H7 (cell line): ENCODE measurements around the gene OR7A17. TPM values are rescaled to one million over a fixed set of nuclear protein-coding genes. Genes with fewer than 3 reads are reported as not detected.
A peak's percentile ranks its signal among the peaks of the same experiment; 100 is the strongest.

Source experiments
- DNase-seq: peaks from one replicate; pipeline ENCODE4 v3.0.0; 2012
- H3K27me3 ChIP-seq: 2 replicates; pipeline ENCODE4 v1.6.0; 2011; ENCODE audit warnings: mild to moderate bottlenecking, low read length; ENCODE audit not compliant: control insufficient read depth, insufficient read depth
- H3K36me3 ChIP-seq: replicated peaks from 2 replicates; pipeline ENCODE4 v1.5.1; 2011; ENCODE audit warnings: low read length; ENCODE audit not compliant: control insufficient read depth, insufficient read depth
- H3K4me3 ChIP-seq: 2 replicates; pipeline ENCODE4 v1.5.1; 2011; ENCODE audit warnings: low read depth, mild to moderate bottlenecking, control low read depth, low read length, moderate library complexity; ENCODE audit not compliant: insufficient read depth
- total RNA-seq: library from RNA; depleted of rRNA; stranded (reverse); fragments of >200 nt; shearing (Covaris generic); gene quantifications from 2 replicates; pipeline ENCODE4 v1.2.3, GENCODE V29; 2014; rRNA removed

The OR7A17 gene
- not detected in 2 replicates for total RNA-seq

DNA sequence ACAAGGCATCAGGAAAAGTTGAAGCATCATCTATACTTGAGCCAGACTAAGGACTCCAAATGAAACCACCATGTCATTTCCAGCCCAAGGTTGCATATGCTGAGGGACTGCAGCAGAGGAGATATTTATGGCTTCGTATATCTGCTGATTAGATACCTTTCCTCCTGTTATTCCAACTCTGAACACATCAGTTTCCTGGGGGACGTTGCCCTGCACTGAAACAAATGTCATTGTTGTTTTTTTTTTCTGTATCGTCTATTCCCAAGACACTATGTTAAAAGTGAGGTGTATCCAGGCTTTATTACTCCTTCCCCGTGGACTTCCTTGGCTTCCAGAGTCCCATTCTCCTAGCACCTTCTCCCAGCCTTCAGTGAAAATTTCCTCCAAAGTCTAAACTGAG lies at the start of gene OR7A17:
Gene OR7A17 (minus strand): TSS at position 101 of the 400 bp plus-strand sequence. CDS start 4,777 bp downstream, outside the sequence.
- Histone ChIP-seq H3K27me3 (no peaks in the 10 kb centered on the region), H3K4me3 (no peak within 1 kb of the TSS), H3K36me3 (no peaks in the 10 kb centered on the region)
- no peak for DNase-seq

DNA sequence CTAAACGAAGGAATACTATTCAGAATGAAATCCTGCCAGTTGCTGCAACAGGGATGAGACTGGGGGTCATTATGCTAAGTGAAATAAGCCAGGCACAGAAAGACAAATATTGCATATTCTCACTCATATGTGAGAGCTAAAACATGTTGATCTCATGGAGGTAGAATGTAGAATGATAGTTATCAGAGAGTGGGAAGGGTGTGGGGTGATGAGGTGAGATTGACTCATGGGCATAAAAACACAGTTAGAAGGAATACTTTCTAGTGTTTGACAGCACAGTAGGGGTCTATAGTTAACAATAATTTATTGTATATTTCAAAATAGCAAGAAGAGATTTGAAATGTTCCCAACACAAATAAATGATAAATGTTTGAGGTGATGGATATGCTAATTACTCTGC lies 47.6 kb upstream of the OR7A17 start:
- H3K4me3 ChIP-seq, result no peak overlapping the region
- no peaks in the 10 kb centered on the region for H3K36me3 ChIP-seq
- no peaks in the 10 kb centered on the region for H3K27me3 ChIP-seq
- DNase-seq, result no peak

DNA sequence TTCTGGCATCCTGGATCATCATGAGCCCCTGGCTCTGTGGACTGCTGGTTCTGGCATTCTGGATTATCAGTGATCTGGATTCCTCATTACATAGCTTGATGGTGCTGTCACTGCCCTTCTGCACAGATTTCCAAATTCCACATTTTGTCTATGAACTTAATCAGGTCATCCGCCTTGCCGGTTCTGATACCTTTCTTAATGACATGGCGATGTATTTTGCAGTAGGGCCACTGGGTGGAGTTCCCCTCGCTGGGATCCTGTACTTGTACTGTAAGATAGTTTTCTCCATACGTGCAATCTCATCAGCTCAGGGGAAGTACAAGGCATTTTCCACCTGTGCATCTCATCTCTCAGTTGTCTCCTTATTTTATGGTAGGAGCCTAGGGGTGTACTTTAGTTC lies 30.9 kb upstream of the OR7A17 start:
- H3K36me3 ChIP-seq, result no peaks in the 10 kb centered on the region
- DNase-seq, result peak; percentile 40
- no peak overlapping the region for H3K4me3 ChIP-seq
- H3K27me3 ChIP-seq, result no peaks in the 10 kb centered on the region

DNA sequence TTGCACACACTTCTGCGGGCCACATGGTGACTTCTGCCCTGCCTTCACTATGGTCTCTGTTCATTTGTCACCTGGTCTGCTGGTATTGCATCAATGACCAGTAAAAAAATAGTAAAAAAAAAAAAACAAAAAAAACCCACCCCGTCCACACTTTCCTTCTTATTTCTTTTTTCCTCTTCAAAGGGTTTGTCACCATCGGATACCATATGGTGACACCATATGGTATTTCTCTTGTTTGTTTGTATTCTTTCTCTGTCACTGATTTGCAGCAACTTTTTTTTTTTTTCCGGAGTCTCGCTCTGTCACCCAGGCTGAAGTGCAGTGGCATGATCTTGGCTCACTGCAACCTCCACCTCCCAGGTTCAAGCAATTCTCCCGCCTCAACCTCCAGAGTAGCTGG lies 29.2 kb upstream of the OR7A17 start:
- no peak for DNase-seq
- Histone ChIP-seq H3K36me3 (no peaks in the 10 kb centered on the region), H3K27me3 (no peaks in the 10 kb centered on the region), H3K4me3 (no peak overlapping the region)

DNA sequence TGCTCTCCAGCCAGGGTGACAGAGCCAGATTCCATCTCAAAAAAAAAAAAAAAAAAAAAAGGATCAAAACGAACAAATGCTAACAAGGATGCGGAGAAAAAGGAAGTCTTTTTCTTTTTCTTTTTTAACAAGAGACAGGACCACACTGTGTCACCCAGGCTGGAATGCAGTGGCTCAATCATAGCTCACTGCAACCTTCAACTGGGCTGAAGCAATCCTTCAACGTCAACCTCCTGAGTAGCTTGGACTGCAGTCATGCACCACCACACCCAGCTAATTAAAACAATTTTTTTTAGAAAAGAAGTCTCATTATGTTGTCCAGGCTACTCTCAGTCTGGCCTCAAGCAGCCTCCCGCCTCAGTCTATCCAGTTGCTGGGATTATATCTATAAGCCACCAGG lies 20.8 kb upstream of the OR7A17 start:
- no peak overlapping the region for H3K4me3 ChIP-seq
- no peaks in the 10 kb centered on the region for H3K27me3 ChIP-seq
- H3K36me3 ChIP-seq, result no peaks in the 10 kb centered on the region
- DNase-seq, result no peak

DNA sequence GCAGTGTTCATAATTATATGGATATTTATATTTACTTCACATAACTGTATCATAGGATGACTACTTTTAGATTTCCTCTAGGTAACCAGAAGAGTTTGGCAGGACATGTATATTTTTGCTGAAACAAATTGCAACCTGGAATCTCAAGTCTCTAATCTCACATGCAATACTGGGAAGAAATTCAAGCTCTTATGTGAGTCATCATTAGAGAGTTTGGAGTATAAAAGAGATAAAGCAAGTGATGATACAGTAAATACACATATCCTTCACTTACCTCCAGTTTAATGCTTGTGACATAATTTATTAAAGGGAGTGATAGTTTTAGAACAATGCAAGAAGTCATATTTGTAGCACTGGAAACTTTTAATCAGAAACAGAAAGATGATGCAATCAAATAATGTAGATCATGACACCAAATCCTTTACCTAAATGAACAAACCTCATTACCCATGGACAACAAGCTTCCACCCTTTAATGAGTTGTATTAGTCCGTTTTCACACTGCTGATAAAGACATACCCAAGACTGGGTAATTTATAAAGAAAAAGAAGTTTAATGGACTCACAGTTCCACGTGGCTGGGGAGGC lies 15.8 kb upstream of the OR7A17 start:
- Histone ChIP-seq H3K36me3 (no peaks in the 10 kb centered on the region), H3K27me3 (no peaks in the 10 kb centered on the region)

DNA sequence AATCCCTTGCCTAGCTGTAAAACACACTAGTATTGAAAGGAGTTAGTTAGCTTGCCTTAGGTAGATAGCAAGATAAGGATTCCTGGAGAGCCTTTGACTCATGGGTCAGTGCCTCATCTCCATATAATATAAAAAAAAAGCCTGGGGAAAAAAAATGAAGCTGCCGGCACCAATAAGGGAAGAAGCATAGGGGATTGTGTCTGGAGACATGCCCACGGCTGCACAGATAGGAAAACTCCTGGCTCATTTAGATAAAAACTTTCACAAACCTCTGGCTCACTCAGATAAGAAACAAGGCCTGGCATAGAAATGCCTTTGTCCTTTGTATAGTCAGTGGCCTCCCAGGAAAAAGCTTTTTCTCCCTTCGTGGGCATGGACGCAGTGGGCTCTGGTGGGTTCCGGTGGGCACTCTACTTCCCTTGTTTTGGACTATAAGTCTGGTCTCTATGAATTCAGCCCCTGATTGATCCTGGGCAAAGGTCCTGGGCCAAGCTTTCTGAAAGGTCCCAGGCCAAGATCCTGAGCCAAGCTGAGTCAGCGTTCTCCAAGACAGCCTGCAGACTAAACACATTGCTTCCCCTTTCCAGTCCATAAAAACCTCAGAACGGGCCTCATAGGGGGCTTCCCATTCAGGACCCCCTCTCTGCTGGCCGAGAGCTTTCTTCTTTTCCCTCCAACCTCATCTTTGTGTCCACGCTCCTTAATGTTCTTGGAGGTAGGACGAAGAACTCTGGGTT lies 4.9 kb upstream of the OR7A17 start:
- DNase-seq, result no peak
- Histone ChIP-seq H3K36me3 (no peaks in the 10 kb centered on the region), H3K4me3 (no peak overlapping the region), H3K27me3 (no peaks in the 10 kb centered on the region)

More for the DNA sequence above, 15.8 kb upstream of the OR7A17 start:
- H3K4me3 ChIP-seq, result no peak overlapping the region
- no peak for DNase-seq

DNA sequence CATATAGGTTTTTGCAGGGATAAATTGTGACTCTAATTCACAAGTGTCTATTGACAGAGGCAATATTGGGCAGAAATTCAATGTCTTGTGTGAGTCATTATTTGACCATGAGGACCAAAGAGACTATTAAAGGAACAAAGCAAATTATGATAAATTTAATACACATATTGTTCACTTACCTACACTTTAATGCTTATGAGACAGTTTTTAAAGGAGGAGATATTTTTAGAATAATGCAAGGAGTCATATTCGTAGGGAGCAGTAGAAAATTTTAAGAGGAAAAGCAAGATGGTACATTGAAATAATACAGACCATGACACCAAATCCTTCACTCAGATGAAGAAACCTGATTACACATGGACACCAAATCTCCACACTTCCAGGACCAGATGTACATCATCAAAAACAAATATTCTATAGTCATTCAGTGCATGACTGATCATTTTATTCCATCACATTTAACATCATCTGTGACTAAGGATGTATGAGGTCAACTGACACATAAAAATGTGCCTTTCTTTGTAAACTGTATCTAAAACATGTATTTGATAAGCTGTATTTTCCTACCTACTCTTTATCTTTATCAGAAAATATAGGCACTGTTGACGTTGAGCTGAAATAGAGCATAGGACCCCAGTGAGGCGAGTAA lies 4.2 kb upstream of the OR7A17 start:
- no peak for DNase-seq
- no peak overlapping the region for H3K4me3 ChIP-seq
- no peaks in the 10 kb centered on the region for H3K27me3 ChIP-seq
- H3K36me3 ChIP-seq, result no peaks in the 10 kb centered on the region

DNA sequence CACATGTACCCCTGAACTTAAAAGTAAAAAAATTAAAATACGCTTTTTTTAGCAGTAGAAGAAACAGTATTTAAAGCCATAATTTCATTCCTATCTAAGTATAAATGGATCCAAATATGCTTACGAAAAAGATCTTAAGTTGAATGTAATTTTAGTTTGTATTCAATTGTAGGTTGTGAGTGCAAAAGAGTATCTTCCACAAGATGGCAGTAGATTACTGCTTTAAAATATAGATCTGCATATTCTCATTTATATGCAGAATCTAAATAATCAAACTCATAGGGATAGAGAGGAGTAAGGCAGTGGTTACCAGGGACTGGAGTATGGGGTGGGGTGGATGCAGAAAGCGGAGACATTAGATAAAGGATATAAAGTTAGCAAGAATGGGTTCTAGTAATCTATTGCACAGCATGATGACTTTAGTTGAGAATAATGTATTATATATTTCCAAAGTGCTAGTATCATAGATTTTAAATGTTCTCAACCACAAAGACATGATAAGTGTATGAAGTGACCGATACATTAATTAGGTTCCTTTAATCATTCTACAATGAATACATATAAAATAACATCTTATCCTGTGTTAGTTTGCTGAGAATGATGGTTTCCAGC lies 14.2 kb downstream of the OR7A17 start:
- Histone ChIP-seq H3K4me3 (no peak overlapping the region), H3K27me3 (no peaks in the 10 kb centered on the region), H3K36me3 (no peaks in the 10 kb centered on the region)
- peak; percentile 32 for DNase-seq

DNA sequence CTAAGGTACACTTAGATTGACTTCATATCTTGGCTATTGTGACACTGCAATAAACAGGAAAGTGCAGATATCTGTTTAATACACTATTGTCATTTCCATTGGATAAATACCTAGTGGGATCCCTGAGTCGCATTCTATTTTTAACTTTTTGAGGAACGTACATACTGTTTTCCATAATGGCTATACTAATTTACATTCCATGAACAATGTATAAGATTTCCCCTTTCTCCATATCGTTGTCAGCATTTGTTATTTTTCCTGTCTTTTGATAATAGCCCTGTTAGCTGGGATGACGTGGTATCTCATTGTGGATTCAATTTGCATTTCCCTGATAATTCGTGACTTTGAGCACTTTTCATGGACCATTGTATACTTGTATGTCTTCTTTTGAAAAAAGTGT lies 17.4 kb downstream of the OR7A17 start:
- DNase-seq, result no peak
- H3K4me3 ChIP-seq, result no peak overlapping the region
- H3K27me3 ChIP-seq, result no peaks in the 10 kb centered on the region
- H3K36me3 ChIP-seq, result no peaks in the 10 kb centered on the region

DNA sequence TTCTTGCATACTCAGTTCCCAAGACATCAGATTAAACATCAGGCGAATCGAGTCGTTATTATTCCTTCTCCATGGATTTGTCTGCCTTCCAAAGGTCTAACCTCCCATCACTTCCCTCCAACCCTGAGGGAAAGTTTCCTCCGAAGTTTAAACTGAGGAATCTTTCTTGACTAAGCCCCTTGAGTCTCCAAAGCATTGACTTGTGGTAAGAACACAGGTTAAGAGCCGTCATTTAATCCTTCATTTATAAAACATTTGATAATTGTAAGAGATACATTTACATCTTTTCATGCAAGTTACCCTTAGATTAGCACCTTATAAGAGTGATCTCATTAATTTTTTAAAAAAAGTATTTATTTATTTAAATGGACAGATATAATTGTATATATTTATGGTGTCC lies 37.1 kb downstream of the OR7A17 start, which contains the start of gene OR7A10:
Gene OR7A10 (minus strand): TSS at position 101 of the 400 bp plus-strand sequence. CDS start 7,045 bp downstream, outside the sequence.
- no peak for DNase-seq
- no peaks in the 10 kb centered on the region for H3K27me3 ChIP-seq

DNA sequence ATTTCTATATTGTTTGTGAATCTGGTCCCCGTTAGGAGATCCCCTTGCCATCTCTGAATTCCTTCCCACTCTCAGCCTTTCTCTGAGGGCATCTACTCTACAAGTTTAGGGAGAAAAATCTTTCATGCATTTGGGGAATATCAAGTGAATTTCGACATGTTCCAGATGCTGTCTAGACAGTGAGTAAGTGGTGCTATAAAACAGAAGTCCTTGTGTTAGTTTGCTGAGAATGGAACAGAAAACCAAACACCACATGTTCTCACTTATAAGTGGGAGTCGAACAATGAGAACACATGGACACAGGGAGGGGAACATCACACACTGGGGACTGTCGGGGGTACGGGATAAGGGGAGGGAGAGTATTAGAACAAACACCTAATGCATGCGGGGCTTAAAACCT lies 42.4 kb downstream of the OR7A17 start:
- no peaks in the 10 kb centered on the region for H3K27me3 ChIP-seq
- no peak for DNase-seq
- H3K4me3 ChIP-seq, result no peak overlapping the region
- H3K36me3 ChIP-seq, result no peaks in the 10 kb centered on the region

More for the DNA sequence above, 37.1 kb downstream of the OR7A17 start, which contains the start of gene OR7A10:
- H3K4me3 ChIP-seq, result no peak within 1 kb of the TSS
- H3K36me3 ChIP-seq, result no peaks in the 10 kb centered on the region

DNA sequence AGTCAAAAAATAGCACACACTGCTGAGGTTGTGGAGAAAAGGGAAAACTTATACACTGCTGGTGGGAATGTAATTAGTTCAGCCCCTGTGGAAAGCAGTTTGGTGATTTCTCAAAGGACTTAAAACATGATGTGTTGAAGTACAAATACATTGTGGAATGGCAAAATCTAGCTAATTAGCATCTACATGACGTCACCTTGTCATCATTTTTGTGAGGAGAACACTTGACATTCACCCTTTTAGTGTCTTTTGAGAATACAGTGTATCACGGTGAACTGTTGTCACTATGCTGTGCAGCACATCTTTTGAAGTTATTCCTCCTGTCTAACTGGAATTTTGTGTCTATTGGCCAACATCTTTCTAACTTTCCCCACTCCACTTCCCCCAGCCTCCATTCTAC lies 42.8 kb downstream of the OR7A17 start:
- Histone ChIP-seq H3K36me3 (no peaks in the 10 kb centered on the region), H3K27me3 (no peaks in the 10 kb centered on the region), H3K4me3 (no peak overlapping the region)
- DNase-seq, result no peak

DNA sequence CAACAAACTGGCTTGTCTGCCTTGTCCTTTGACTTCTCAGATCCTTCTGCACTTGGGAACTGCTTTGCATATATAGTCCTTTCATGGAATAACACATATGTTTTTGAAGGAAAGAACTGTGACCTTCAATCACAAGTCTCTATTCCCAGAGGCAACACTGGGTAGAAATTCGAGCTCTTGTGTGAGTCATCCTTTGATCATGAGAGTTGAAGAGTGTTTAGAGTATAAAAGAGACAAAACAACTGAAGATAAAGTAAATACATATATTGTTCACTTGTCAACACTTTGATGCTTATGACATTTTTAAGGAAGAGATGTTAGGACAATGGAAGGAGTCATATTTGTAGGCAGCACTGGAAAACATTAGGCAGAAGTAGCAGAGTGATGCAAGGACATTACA lies 45.7 kb downstream of the OR7A17 start:
- DNase-seq, result no peak
- Histone ChIP-seq H3K27me3 (no peaks in the 10 kb centered on the region), H3K36me3 (no peaks in the 10 kb centered on the region), H3K4me3 (no peak overlapping the region)

DNA sequence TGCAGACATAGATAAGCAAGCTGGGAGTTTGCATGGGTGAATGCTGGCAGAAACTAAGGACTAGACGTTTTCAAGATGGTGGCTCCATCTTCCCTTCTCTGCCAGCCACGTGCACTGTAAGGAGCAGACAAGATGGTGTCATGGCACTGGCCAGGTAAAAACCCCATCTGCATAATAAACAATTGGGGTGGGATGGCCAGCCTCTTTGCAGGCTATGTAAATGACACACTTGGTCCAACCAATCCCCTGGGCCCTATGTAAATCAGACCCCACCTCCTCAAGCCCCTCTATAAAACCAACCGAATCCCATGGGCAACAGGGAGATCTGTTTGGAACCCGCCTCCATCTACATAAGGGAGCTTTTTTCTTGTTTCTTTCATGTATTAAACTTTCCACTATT lies 48.5 kb downstream of the OR7A17 start:
- Histone ChIP-seq H3K4me3 (no peak overlapping the region), H3K27me3 (no peaks in the 10 kb centered on the region), H3K36me3 (no peaks in the 10 kb centered on the region)
- no peak for DNase-seq
